T-helper 1 cell treated with Interleukin-12 subunit alpha and Interleukin-12 subunit beta and Interleukin-4 antibody, amounts not matched to agents 30 μg/mL and 1 μg/mL, for 36 hours (primary cell): ENCODE results near the gene VPS13D.

Experiments used
- H3K27ac Mint-ChIP-seq: one replicate; pipeline ENCODE4 v1.8.0; 2021; ENCODE audit warnings: mild to moderate bottlenecking, mixed read lengths
- H3K27me3 Mint-ChIP-seq: one replicate; pipeline ENCODE4 v1.8.0; 2021; ENCODE audit warnings: low read depth, mixed read lengths
- H3K36me3 Mint-ChIP-seq: one replicate; pipeline ENCODE4 v1.8.0; 2021; ENCODE audit warnings: low read depth, mixed read lengths
- H3K4me1 Mint-ChIP-seq: one replicate; pipeline ENCODE4 v1.8.0; 2021; ENCODE audit warnings: low read depth, mixed read lengths
- H3K4me3 Mint-ChIP-seq: one replicate; pipeline ENCODE4 v1.8.0; 2021; ENCODE audit warnings: mild to moderate bottlenecking, moderate library complexity, mixed read lengths
- H3K9me3 Mint-ChIP-seq: one replicate; pipeline ENCODE4 v1.8.0; 2021; ENCODE audit warnings: mixed read lengths

The VPS13D gene

GRCh38 chr1:12229835-12230548 lies at the start of gene VPS13D:
TSS of gene VPS13D (plus strand) at chr1:12230030. CDS start at chr1:12234267, 4,237 bp downstream.
- peaks cover 3% of the 10 kb centered on the region for H3K27me3 Mint-ChIP-seq
- H3K27ac Mint-ChIP-seq, result peak within 1 kb of the TSS; percentile 49
- H3K4me3 Mint-ChIP-seq, result peak within 1 kb of the TSS; percentile 88

GRCh38 chr1:12180315-12180714 lies 49.5 kb upstream of the VPS13D start:
- Mint-ChIP-seq H3K36me3 (peaks cover 39% of the 10 kb centered on the region), H3K4me3 (no peak overlapping the region), H3K27me3 (no peaks in the 10 kb centered on the region), H3K9me3 (no peaks in the 10 kb centered on the region), H3K4me1 (peaks cover 63% of the 10 kb centered on the region), H3K27ac (peak overlapping the region; percentile 68)

More at GRCh38 chr1:12229835-12230548, at the start of gene VPS13D:
- Mint-ChIP-seq H3K4me1 (peaks cover 12% of the 10 kb centered on the region), H3K36me3 (peaks cover 3% of the 10 kb centered on the region), H3K9me3 (no peaks in the 10 kb centered on the region)

GRCh38 chr1:12180903-12181302 lies 48.9 kb upstream of the VPS13D start:
- Mint-ChIP-seq H3K9me3 (no peaks in the 10 kb centered on the region), H3K27ac (peak overlapping the region; percentile 19), H3K4me3 (no peak overlapping the region), H3K27me3 (no peaks in the 10 kb centered on the region), H3K36me3 (peaks cover 36% of the 10 kb centered on the region), H3K4me1 (peaks cover 59% of the 10 kb centered on the region)

- Mint-ChIP-seq H3K4me3 (no peak overlapping the region), H3K36me3 (peaks cover 30% of the 10 kb centered on the region), H3K4me1 (peaks cover 55% of the 10 kb centered on the region), H3K27me3 (no peaks in the 10 kb centered on the region), H3K27ac (peak overlapping the region; percentile 69), H3K9me3 (no peaks in the 10 kb centered on the region)
Measured at GRCh38 chr1:12181568-12181967, 48.3 kb upstream of the VPS13D start.

GRCh38 chr1:12182410-12182984 lies 47.3 kb upstream of the VPS13D start:
- peaks cover 30% of the 10 kb centered on the region for H3K36me3 Mint-ChIP-seq
- H3K27ac Mint-ChIP-seq, result peak overlapping the region; percentile 69
- H3K4me1 Mint-ChIP-seq, result peaks cover 55% of the 10 kb centered on the region
- H3K9me3 Mint-ChIP-seq, result no peaks in the 10 kb centered on the region
- no peaks in the 10 kb centered on the region for H3K27me3 Mint-ChIP-seq
- no peak overlapping the region for H3K4me3 Mint-ChIP-seq

- Mint-ChIP-seq H3K27me3 (no peaks in the 10 kb centered on the region), H3K27ac (peak overlapping the region; percentile 20), H3K36me3 (peaks cover 27% of the 10 kb centered on the region), H3K4me1 (peaks cover 48% of the 10 kb centered on the region), H3K4me3 (no peak overlapping the region), H3K9me3 (no peaks in the 10 kb centered on the region)
Measured at GRCh38 chr1:12183095-12183794, 46.6 kb upstream of the VPS13D start.

- no peak overlapping the region for H3K4me3 Mint-ChIP-seq
- no peaks in the 10 kb centered on the region for H3K9me3 Mint-ChIP-seq
- peaks cover 23% of the 10 kb centered on the region for H3K36me3 Mint-ChIP-seq
- no peak overlapping the region for H3K27ac Mint-ChIP-seq
- H3K27me3 Mint-ChIP-seq, result no peaks in the 10 kb centered on the region
- peaks cover 41% of the 10 kb centered on the region for H3K4me1 Mint-ChIP-seq
Measured at GRCh38 chr1:12184008-12184681, 45.7 kb upstream of the VPS13D start.

GRCh38 chr1:12185036-12185917 lies 44.6 kb upstream of the VPS13D start:
- Mint-ChIP-seq H3K36me3 (peaks cover 26% of the 10 kb centered on the region), H3K9me3 (no peaks in the 10 kb centered on the region), H3K27me3 (no peaks in the 10 kb centered on the region), H3K4me3 (no peak overlapping the region), H3K4me1 (peaks cover 40% of the 10 kb centered on the region), H3K27ac (peak overlapping the region; percentile 41)

- H3K27me3 Mint-ChIP-seq, result no peaks in the 10 kb centered on the region
- no peak overlapping the region for H3K27ac Mint-ChIP-seq
- H3K36me3 Mint-ChIP-seq, result peaks cover 30% of the 10 kb centered on the region
- no peaks in the 10 kb centered on the region for H3K9me3 Mint-ChIP-seq
- H3K4me3 Mint-ChIP-seq, result no peak overlapping the region
- H3K4me1 Mint-ChIP-seq, result peaks cover 44% of the 10 kb centered on the region
Measured at GRCh38 chr1:12185918-12186678, 43.7 kb upstream of the VPS13D start.

- H3K36me3 Mint-ChIP-seq, result peaks cover 34% of the 10 kb centered on the region
- H3K4me3 Mint-ChIP-seq, result no peak overlapping the region
- H3K9me3 Mint-ChIP-seq, result no peaks in the 10 kb centered on the region
- peaks cover 42% of the 10 kb centered on the region for H3K4me1 Mint-ChIP-seq
- no peaks in the 10 kb centered on the region for H3K27me3 Mint-ChIP-seq
- no peak overlapping the region for H3K27ac Mint-ChIP-seq
Measured at GRCh38 chr1:12186679-12186985, 43.2 kb upstream of the VPS13D start.

GRCh38 chr1:12188115-12188514 lies 41.7 kb upstream of the VPS13D start:
- Mint-ChIP-seq H3K4me3 (no peak overlapping the region), H3K9me3 (no peaks in the 10 kb centered on the region), H3K36me3 (peaks cover 39% of the 10 kb centered on the region), H3K27ac (no peak overlapping the region), H3K4me1 (peaks cover 35% of the 10 kb centered on the region), H3K27me3 (no peaks in the 10 kb centered on the region)

GRCh38 chr1:12188657-12189327 lies 41.0 kb upstream of the VPS13D start:
- Mint-ChIP-seq H3K9me3 (no peaks in the 10 kb centered on the region), H3K27me3 (no peaks in the 10 kb centered on the region), H3K4me3 (no peak overlapping the region), H3K27ac (peak overlapping the region; percentile 59), H3K36me3 (peaks cover 40% of the 10 kb centered on the region), H3K4me1 (peaks cover 32% of the 10 kb centered on the region)

- no peak overlapping the region for H3K4me3 Mint-ChIP-seq
- H3K4me1 Mint-ChIP-seq, result peaks cover 34% of the 10 kb centered on the region
- no peaks in the 10 kb centered on the region for H3K27me3 Mint-ChIP-seq
- peak overlapping the region; percentile 59 for H3K27ac Mint-ChIP-seq
- no peaks in the 10 kb centered on the region for H3K9me3 Mint-ChIP-seq
- H3K36me3 Mint-ChIP-seq, result peaks cover 44% of the 10 kb centered on the region
Measured at GRCh38 chr1:12189328-12189682, 40.5 kb upstream of the VPS13D start.
